CD8-positive, alpha-beta memory T cell (primary cell): Measurements from ENCODE around the gene DMAC2. TPM values are rescaled to one million over a fixed set of nuclear protein-coding genes. Genes with fewer than 3 reads are reported as not detected.
A peak's percentile ranks its signal among the peaks of the same experiment; 100 is the strongest.

Experiments used
- CTCF ChIA-PET: fragments of 350-600 bp; sonication (Branson Sonifier 250); formaldehyde crosslinking; loops from one replicate; lab custom pipeline; 2021; ENCODE audit warnings: antibody characterized with exemption; lab: Charles Lee
- POLR2A ChIA-PET: fragments of 350-600 bp; sonication (Branson Sonifier 250); formaldehyde crosslinking; loops from one replicate; lab custom pipeline; 2021; ENCODE audit warnings: antibody characterized with exemption; lab: Charles Lee
- DNase-seq, 5 donors: peaks; one replicate each; pipeline versions ENCODE4 v3.0.0 to v3.0.0-alpha.2; 2020 to 2022; ENCODE audit warnings: mixed read lengths in 1 of 5
- H3K27ac ChIP-seq: one replicate; pipeline ENCODE4 v1.7.0; 2013; ENCODE audit warnings: low read depth, mild to moderate bottlenecking, low read length, moderate library complexity
- H3K27me3 ChIP-seq: 2 replicates; pipeline ENCODE4 v1.7.0; 2013; ENCODE audit warnings: low read length, mild to moderate bottlenecking; ENCODE audit not compliant: insufficient read depth, poor library complexity, severe bottlenecking
- H3K36me3 ChIP-seq: 2 replicates; pipeline ENCODE4 v1.7.0; 2013; ENCODE audit warnings: mild to moderate bottlenecking, low read length, moderate library complexity; ENCODE audit not compliant: insufficient read depth
- H3K4me1 ChIP-seq: 2 replicates; pipeline ENCODE4 v1.7.0; 2013; ENCODE audit warnings: mild to moderate bottlenecking, low read length, moderate library complexity; ENCODE audit not compliant: insufficient read depth
- H3K4me3 ChIP-seq: 2 replicates; pipeline ENCODE4 v1.7.0; 2013; ENCODE audit warnings: mild to moderate bottlenecking, low read length
- H3K9me3 ChIP-seq: 2 replicates; pipeline ENCODE4 v1.7.0; 2013; ENCODE audit warnings: mild to moderate bottlenecking, low read length
- H3K27ac Mint-ChIP-seq, 8 donors: one replicate each; pipeline ENCODE4 v1.8.0; 2020 to 2021; ENCODE audit warnings: mixed read lengths in 8 of 8, mild to moderate bottlenecking in 6 of 8, inconsistent platforms in 3 of 8, moderate library complexity in 3 of 8
- H3K27me3 Mint-ChIP-seq, 2 donors: one replicate each; pipeline ENCODE4 v1.8.0; 2020 to 2021; ENCODE audit warnings: mixed read lengths in 2 of 2, mild to moderate bottlenecking in 1 of 2, moderate library complexity in 1 of 2
- H3K36me3 Mint-ChIP-seq, 3 donors: one replicate each; pipeline ENCODE4 v1.8.0; 2020 to 2021; ENCODE audit warnings: mixed read lengths in 3 of 3, inconsistent platforms in 1 of 3, mild to moderate bottlenecking in 1 of 3
- H3K4me1 Mint-ChIP-seq, 3 donors: one replicate each; pipeline ENCODE4 v1.8.0; 2020 to 2021; ENCODE audit warnings: mixed read lengths in 3 of 3, inconsistent platforms in 1 of 3, mild to moderate bottlenecking in 1 of 3
- H3K4me3 Mint-ChIP-seq, 7 donors: one replicate each; pipeline ENCODE4 v1.8.0; 2020 to 2021; ENCODE audit warnings: mixed read lengths in 7 of 7, mild to moderate bottlenecking in 6 of 7, moderate library complexity in 4 of 7, inconsistent platforms in 2 of 7
- H3K9me3 Mint-ChIP-seq, 5 donors: one replicate each; pipeline ENCODE4 v1.8.0; 2020 to 2022; ENCODE audit warnings: mixed read lengths in 5 of 5, mild to moderate bottlenecking in 3 of 5, moderate library complexity in 2 of 5, inconsistent platforms in 1 of 5
- polyA plus RNA-seq: library from polyadenylated mRNA; unstranded; fragments of 300-500 nt; fragmentation: Illumina TruSeq; gene quantifications from one replicate; pipeline ENCODE4 v1.2.3, GENCODE V29; 2021
- total RNA-seq, 2 experiments: library from RNA; stranded (reverse); gene quantifications; one replicate each; pipeline ENCODE4 v1.2.3, GENCODE V29; 2021

The DMAC2 gene
- total and polyA plus RNA-seq, 3 experiments from 2014 or later, result 56.8 to 76.2 (median 74.1) TPM

DNA sequence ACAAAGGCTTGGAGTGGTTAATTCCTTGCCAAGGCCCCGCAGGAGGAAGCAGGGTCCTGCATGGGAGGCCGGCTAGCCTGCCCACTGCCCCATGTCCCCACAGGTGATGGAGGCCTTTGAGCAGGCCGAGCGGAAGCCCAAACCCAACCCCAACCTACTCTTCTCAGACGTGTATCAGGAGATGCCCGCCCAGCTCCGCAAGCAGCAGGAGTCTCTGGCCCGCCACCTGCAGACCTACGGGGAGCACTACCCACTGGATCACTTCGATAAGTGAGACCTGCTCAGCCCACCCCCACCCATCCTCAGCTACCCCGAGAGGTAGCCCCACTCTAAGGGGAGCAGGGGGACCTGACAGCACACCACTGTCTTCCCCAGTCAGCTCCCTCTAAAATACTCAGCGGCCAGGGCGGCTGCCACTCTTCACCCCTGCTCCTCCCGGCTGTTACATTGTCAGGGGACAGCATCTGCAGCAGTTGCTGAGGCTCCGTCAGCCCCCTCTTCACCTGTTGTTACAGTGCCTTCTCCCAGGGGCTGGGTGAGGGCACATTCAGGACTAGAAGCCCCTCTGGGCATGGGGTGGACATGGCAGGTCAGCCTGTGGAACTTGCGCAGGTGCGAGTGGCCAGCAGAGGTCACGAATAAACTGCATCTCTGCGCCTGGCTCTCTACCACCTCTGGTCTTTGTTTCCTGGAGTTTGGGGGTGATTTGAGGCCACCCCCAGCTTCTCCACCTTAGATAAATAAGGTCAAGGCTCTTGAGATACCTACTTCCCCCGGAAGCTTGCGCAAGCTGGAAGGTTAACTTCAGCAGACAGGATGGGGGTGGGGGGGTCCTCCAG, 15.2 kb downstream of the DMAC2 start:
- Histone ChIP-seq H3K27me3 (no peaks in the 10 kb centered on the region), H3K4me1 (peaks cover 17% of the 10 kb centered on the region), H3K27ac (no peak overlapping the region), H3K36me3 (peaks cover 9% of the 10 kb centered on the region), H3K9me3 (no peaks in the 10 kb centered on the region), H3K4me3 (no peak overlapping the region)
- peaks cover 0 to 61% (median 4%) of the 10 kb centered on the region in 3 donors for H3K36me3 Mint-ChIP-seq
- H3K4me1 Mint-ChIP-seq, result peaks cover 25 to 38% (median 32%) of the 10 kb centered on the region in 3 donors
- H3K4me3 Mint-ChIP-seq, result peak overlapping the region in 6 of 7 donors; percentile 57 to 90 (median 69)
- peak in 2 of 5 donors; percentile 24 to 34 for DNase-seq
- no peaks in the 10 kb centered on the region for H3K9me3 Mint-ChIP-seq
- CTCF ChIA-PET, result interaction anchor here (1.9 kb wide), 1 partner anchor 25 kb away, joined by 5 read pairs; no protein-coding TSS in a partner anchor
- POLR2A ChIA-PET, result no interaction called here
- H3K27me3 Mint-ChIP-seq, result no peaks in the 10 kb centered on the region
- peak overlapping the region in 7 of 8 donors; percentile 40 to 98 (median 86) for H3K27ac Mint-ChIP-seq

DNA sequence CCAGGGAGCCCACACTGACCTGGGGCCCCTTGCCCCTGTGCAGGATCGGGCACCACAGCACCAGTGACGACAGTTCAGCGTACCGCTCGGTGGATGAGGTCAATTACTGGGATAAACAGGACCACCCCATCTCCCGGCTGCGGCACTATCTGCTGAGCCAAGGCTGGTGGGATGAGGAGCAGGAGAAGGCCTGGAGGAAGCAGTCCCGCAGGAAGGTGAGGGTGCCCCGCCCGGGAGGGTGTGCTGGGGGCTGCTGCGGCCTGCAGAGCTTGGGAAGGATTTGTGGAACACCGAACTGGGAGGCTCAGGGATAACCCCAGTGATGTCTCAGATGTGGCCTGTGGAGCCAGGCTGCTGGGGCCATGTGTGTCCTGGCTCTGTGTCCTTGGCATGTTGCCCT, 16.8 kb downstream of the DMAC2 start:
- POLR2A ChIA-PET, result no interaction called here
- Histone ChIP-seq H3K36me3 (peaks cover 9% of the 10 kb centered on the region), H3K27ac (no peak overlapping the region), H3K4me1 (peaks cover 3% of the 10 kb centered on the region), H3K9me3 (no peaks in the 10 kb centered on the region), H3K4me3 (no peak overlapping the region), H3K27me3 (no peaks in the 10 kb centered on the region)
- H3K9me3 Mint-ChIP-seq, result no peaks in the 10 kb centered on the region
- peaks cover 0 to 72% (median 7%) of the 10 kb centered on the region in 3 donors for H3K36me3 Mint-ChIP-seq
- CTCF ChIA-PET, result no interaction called here
- peaks cover 13 to 23% (median 17%) of the 10 kb centered on the region in 3 donors for H3K4me1 Mint-ChIP-seq
- DNase-seq, result no peak
- H3K27me3 Mint-ChIP-seq, result no peaks in the 10 kb centered on the region
- no peak overlapping the region for H3K4me3 Mint-ChIP-seq
- H3K27ac Mint-ChIP-seq, result peak overlapping the region in 5 of 8 donors; percentile 14 to 67 (median 46)

GRCh38 chr19:41422456-41422855, 17.3 kb downstream of the DMAC2 start:
- H3K4me3 ChIP-seq, result no peak overlapping the region
- H3K27ac ChIP-seq, result no peak overlapping the region
- no peak for DNase-seq
- no peaks in the 10 kb centered on the region for H3K27me3 Mint-ChIP-seq
- peaks cover 9 to 18% (median 12%) of the 10 kb centered on the region in 3 donors for H3K4me1 Mint-ChIP-seq
- no peaks in the 10 kb centered on the region for H3K4me1 ChIP-seq
- no peaks in the 10 kb centered on the region for H3K9me3 ChIP-seq
- no peaks in the 10 kb centered on the region for H3K9me3 Mint-ChIP-seq
- H3K4me3 Mint-ChIP-seq, result no peak overlapping the region
- no peaks in the 10 kb centered on the region for H3K27me3 ChIP-seq
- H3K36me3 ChIP-seq, result peaks cover 9% of the 10 kb centered on the region
- peak overlapping the region in 5 of 8 donors; percentile 17 to 67 (median 59) for H3K27ac Mint-ChIP-seq
- peaks cover 0 to 74% (median 7%) of the 10 kb centered on the region in 3 donors for H3K36me3 Mint-ChIP-seq
- ChIA-PET POLR2A (no interaction called here), CTCF (no interaction called here)

DNA sequence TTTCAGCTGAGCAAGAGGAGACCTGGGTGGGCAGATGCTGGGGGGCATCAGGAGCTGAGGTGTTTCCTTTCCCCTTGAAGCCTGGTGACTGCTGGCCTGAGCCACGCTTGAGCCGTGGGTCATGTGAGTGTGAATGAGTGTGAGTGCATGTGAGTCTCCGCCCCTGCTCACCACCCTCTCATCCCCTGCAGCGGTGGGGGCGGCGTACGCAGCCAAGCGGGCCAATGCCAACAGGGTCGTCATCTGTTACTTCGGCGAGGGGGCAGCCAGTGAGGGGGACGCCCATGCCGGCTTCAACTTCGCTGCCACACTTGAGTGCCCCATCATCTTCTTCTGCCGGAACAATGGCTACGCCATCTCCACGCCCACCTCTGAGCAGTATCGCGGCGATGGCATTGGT, 17.7 kb downstream of the DMAC2 start:
- H3K36me3 Mint-ChIP-seq, result peaks cover 0 to 78% (median 7%) of the 10 kb centered on the region in 3 donors
- peaks cover 8 to 14% (median 11%) of the 10 kb centered on the region in 3 donors for H3K4me1 Mint-ChIP-seq
- no peak overlapping the region for H3K4me3 Mint-ChIP-seq
- no peaks in the 10 kb centered on the region for H3K9me3 Mint-ChIP-seq
- POLR2A ChIA-PET, result no interaction called here
- H3K27ac Mint-ChIP-seq, result peak overlapping the region in 4 of 8 donors; percentile 33 to 79 (median 52)
- no peaks in the 10 kb centered on the region for H3K27me3 Mint-ChIP-seq
- CTCF ChIA-PET, result no interaction called here
- Histone ChIP-seq H3K9me3 (no peaks in the 10 kb centered on the region), H3K4me3 (no peak overlapping the region), H3K27me3 (no peaks in the 10 kb centered on the region), H3K4me1 (no peaks in the 10 kb centered on the region), H3K27ac (no peak overlapping the region), H3K36me3 (peaks cover 9% of the 10 kb centered on the region)
- no peak for DNase-seq

DNA sequence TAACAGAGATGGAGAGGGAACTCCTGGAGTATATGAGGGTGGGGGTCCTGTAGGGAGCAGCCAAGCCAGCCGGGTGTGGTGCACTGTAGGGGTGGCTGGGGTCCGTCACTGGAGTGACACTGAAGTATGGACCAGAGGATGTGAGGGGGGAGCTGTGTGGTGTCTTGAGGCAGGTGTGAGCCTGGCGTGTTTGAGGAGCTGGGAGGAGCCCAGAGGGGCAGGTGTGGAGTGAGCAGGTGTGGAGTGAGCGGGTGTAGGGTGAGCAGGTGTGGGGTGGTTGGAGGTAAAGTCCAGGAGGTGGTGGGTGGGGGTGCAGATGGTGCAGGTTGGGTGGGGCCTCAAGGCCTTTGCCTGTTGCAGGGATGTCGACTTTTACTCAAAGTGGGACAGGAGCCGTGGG, 18.4 kb downstream of the DMAC2 start:
- H3K36me3 ChIP-seq, result peaks cover 13% of the 10 kb centered on the region
- no peaks in the 10 kb centered on the region for H3K27me3 ChIP-seq
- H3K27ac ChIP-seq, result no peak overlapping the region
- ChIA-PET POLR2A (no interaction called here), CTCF (interaction anchor here (1.2 kb wide), 1 partner anchor 10 kb away, joined by 4 read pairs; no protein-coding TSS in a partner anchor)
- no peak overlapping the region for H3K4me3 ChIP-seq
- Mint-ChIP-seq H3K9me3 (no peaks in the 10 kb centered on the region), H3K4me1 (peaks cover 5 to 9% (median 6%) of the 10 kb centered on the region in 3 donors), H3K4me3 (no peak overlapping the region), H3K27ac (peak overlapping the region in 5 of 8 donors; percentile 58 to 93 (median 67)), H3K27me3 (no peaks in the 10 kb centered on the region), H3K36me3 (peaks cover 0 to 80% (median 7%) of the 10 kb centered on the region in 3 donors)
- H3K4me1 ChIP-seq, result no peaks in the 10 kb centered on the region
- DNase-seq, result no peak
- H3K9me3 ChIP-seq, result no peaks in the 10 kb centered on the region

GRCh38 chr19:41420101-41420880, 19.4 kb downstream of the DMAC2 start:
- H3K36me3 ChIP-seq, result peaks cover 17% of the 10 kb centered on the region
- no peak for DNase-seq
- no peaks in the 10 kb centered on the region for H3K9me3 ChIP-seq
- Mint-ChIP-seq H3K27ac (peak overlapping the region in 2 of 8 donors; percentile 15 to 54), H3K4me3 (no peak overlapping the region), H3K9me3 (no peaks in the 10 kb centered on the region), H3K36me3 (peaks cover 0 to 83% (median 7%) of the 10 kb centered on the region in 3 donors), H3K4me1 (peaks cover 4 to 5% (median 4%) of the 10 kb centered on the region in 3 donors), H3K27me3 (no peaks in the 10 kb centered on the region)
- H3K4me3 ChIP-seq, result no peak overlapping the region
- CTCF ChIA-PET, result interaction anchor here (0.7 to 1.2 kb wide), 2 partner anchors 11 to 964 kb away, joined by 3 to 4 read pairs; no protein-coding TSS in a partner anchor
- no peak overlapping the region for H3K27ac ChIP-seq
- POLR2A ChIA-PET, result no interaction called here
- H3K27me3 ChIP-seq, result no peaks in the 10 kb centered on the region
- H3K4me1 ChIP-seq, result no peaks in the 10 kb centered on the region

GRCh38 chr19:41416194-41416674, 23.5 kb downstream of the DMAC2 start:
- Histone ChIP-seq H3K36me3 (peaks cover 37% of the 10 kb centered on the region), H3K4me3 (no peak overlapping the region), H3K9me3 (no peaks in the 10 kb centered on the region), H3K27me3 (no peaks in the 10 kb centered on the region), H3K27ac (no peak overlapping the region), H3K4me1 (no peaks in the 10 kb centered on the region)
- Mint-ChIP-seq H3K27ac (peak overlapping the region in 1 of 8 donors; percentile 64), H3K36me3 (peaks cover 0 to 84% (median 10%) of the 10 kb centered on the region in 3 donors), H3K27me3 (no peaks in the 10 kb centered on the region), H3K4me3 (no peak overlapping the region), H3K4me1 (peaks cover 0 to 2% (median 0%) of the 10 kb centered on the region in 3 donors), H3K9me3 (no peaks in the 10 kb centered on the region)
- DNase-seq, result no peak
- ChIA-PET CTCF (no interaction called here), POLR2A (no interaction called here)
